Measurements from ENCODE around the gene CDH4.

GRCh38 chr20:61634376-61635145 is 382.5 kb downstream of the CDH4 start:
- no peak for TF ChIP-seq POLR2A (IDR thresholded peaks at IDR 0.05; ENCODE audit: low read length)
- no peak for TF ChIP-seq GATA1 (IDR thresholded peaks at IDR 0.05; ENCODE audit: low read depth, low read length)
